ENCODE results near the gene PRR5. TPM values are rescaled to one million over a fixed set of nuclear protein-coding genes. Genes with fewer than 3 reads are reported as not detected.

PRR5 gene
- total RNA-seq, 1 experiment from 2014 or later = 11.8 TPM

DNA sequence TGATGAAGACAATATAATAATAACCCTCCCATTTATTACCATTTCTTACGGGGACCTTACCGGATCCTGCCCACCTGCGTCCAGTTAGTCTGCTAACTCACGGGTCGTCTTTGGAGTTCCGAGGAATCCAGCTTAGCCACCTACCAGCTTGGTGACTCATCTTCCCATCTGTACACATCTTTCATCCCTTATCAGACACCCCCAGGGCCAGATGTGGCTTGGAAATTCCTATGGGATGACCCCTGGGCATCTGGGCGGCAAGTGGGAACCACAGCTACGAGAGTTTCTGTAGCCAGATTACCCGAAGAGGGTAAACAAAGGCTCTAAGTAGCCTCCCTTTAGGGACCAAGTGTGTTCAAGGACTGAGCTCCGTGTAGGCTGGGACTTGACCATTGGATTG lies 12.8 kb upstream of the PRR5 start:
- Mint-ChIP-seq H3K4me1 (peaks cover 10 to 16% of the 10 kb centered on the region in 2 experiments), H3K27me3 (ENCODE audit: low read depth) (peaks cover 14% of the 10 kb centered on the region), H3K9me3 (no peaks in the 10 kb centered on the region), H3K4me3 (no peak overlapping the region), H3K27ac (no peak overlapping the region), H3K36me3 (ENCODE audit: insufficient read depth in 1 of 3, low read depth in 3 of 3) (no peaks in the 10 kb centered on the region)
- Histone ChIP-seq H3K4ac (ENCODE audit: low read depth, low read length) (no peak overlapping the region), H2BK20ac (ENCODE audit: low read depth, low read length, poor library complexity, severe bottlenecking) (no peak overlapping the region), H3K4me1 (ENCODE audit: insufficient read depth, low read length) (no peaks in the 10 kb centered on the region), H4K5ac (ENCODE audit: insufficient read length, low read depth, low read length) (no peak overlapping the region), H3K23ac (ENCODE audit: insufficient read length, low read depth, low read length) (no peak overlapping the region), H3K79me2 (ENCODE audit: insufficient read depth, low read length) (no peaks in the 10 kb centered on the region), H3K27ac (ENCODE audit: insufficient read length, low read depth, low read length) (no peak overlapping the region), H4K91ac (ENCODE audit: insufficient read length, low read depth, low read length) (no peak overlapping the region), H2BK5ac (ENCODE audit: insufficient read length, low read length) (no peak overlapping the region), H3K27me3 (ENCODE audit: insufficient read depth, low read length) (no peaks in the 10 kb centered on the region; the same call in 1 of the 2 replicates), H2BK120ac (ENCODE audit: low read depth, low read length, poor library complexity, severe bottlenecking) (no peak overlapping the region), H4K20me1 (ENCODE audit: control insufficient read depth, insufficient read depth, insufficient read length) (no peaks in the 10 kb centered on the region), H2BK15ac (ENCODE audit: low read depth, low read length) (no peak overlapping the region), H3K23me2 (ENCODE audit: insufficient read length, low read depth, low read length, poor library complexity, severe bottlenecking) (no peaks in the 10 kb centered on the region), H3K4me2 (ENCODE audit: insufficient read depth, insufficient read length, low read length) (no peak overlapping the region), H3K18ac (ENCODE audit: insufficient read length, low read depth, low read length) (no peak overlapping the region), H2AFZ (ENCODE audit: low read length) (no peak overlapping the region), H3K9ac (ENCODE audit: extremely low read depth, insufficient read length, low read length) (no peak overlapping the region), H3K9me3 (ENCODE audit: control insufficient read depth, low read depth, low read length) (no peaks in the 10 kb centered on the region), H4K8ac (replicated peaks; ENCODE audit: insufficient read length, low read depth, low read length) (no peak overlapping the region), H2BK12ac (ENCODE audit: insufficient read length, low read depth, low read length) (no peak overlapping the region), H3K14ac (ENCODE audit: insufficient read depth, low read length) (no peak overlapping the region), H3T11ph (ENCODE audit: low read length) (no peak overlapping the region), H3K56ac (ENCODE audit: insufficient read length, low read depth, low read length) (no peak overlapping the region), H3K79me1 (ENCODE audit: insufficient read depth, low read depth, low read length, poor library complexity, severe bottlenecking) (no peaks in the 10 kb centered on the region), H2AK5ac (ENCODE audit: insufficient read length, low read length) (no peak overlapping the region)
- WGBS (ENCODE audit: extremely low coverage, insufficient read length, low lambda C conversion rate) = no CpG with 5 or more reads among the region's 10 CpGs
- no peak for DNase-seq
- TF ChIP-seq, protein P1, sequence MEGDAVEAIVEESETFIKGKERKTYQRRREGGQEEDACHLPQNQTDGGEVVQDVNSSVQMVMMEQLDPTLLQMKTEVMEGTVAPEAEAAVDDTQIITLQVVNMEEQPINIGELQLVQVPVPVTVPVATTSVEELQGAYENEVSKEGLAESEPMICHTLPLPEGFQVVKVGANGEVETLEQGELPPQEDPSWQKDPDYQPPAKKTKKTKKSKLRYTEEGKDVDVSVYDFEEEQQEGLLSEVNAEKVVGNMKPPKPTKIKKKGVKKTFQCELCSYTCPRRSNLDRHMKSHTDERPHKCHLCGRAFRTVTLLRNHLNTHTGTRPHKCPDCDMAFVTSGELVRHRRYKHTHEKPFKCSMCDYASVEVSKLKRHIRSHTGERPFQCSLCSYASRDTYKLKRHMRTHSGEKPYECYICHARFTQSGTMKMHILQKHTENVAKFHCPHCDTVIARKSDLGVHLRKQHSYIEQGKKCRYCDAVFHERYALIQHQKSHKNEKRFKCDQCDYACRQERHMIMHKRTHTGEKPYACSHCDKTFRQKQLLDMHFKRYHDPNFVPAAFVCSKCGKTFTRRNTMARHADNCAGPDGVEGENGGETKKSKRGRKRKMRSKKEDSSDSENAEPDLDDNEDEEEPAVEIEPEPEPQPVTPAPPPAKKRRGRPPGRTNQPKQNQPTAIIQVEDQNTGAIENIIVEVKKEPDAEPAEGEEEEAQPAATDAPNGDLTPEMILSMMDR (conservative IDR thresholded peaks at IDR 0.05) = no peak
